ENCODE measurements around the gene C11orf42. TPM values are rescaled to one million over a fixed set of nuclear protein-coding genes. Genes with fewer than 3 reads are reported as not detected.

C11orf42 gene
- total RNA-seq, 4 donors from 2014 or later, result not detected

GRCh38 chr11:6229911-6230310 is 24.6 kb downstream of the C11orf42 start:
- ATAC-seq, result no peak
- Histone ChIP-seq H3K27me3 (no peaks in the 10 kb centered on the region), H3K27ac (no peak overlapping the region), H3K4me1 (peaks cover 18 to 25% of the 10 kb centered on the region in 2 donors), H3K9me3 (no peaks in the 10 kb centered on the region), H3K4me3 (no peak overlapping the region), H3K36me3 (no peaks in the 10 kb centered on the region)
- no peak for DNase-seq
- TF ChIP-seq POLR2A (IDR thresholded peaks at IDR 0.05), result no peak
- TF ChIP-seq, protein P1, sequence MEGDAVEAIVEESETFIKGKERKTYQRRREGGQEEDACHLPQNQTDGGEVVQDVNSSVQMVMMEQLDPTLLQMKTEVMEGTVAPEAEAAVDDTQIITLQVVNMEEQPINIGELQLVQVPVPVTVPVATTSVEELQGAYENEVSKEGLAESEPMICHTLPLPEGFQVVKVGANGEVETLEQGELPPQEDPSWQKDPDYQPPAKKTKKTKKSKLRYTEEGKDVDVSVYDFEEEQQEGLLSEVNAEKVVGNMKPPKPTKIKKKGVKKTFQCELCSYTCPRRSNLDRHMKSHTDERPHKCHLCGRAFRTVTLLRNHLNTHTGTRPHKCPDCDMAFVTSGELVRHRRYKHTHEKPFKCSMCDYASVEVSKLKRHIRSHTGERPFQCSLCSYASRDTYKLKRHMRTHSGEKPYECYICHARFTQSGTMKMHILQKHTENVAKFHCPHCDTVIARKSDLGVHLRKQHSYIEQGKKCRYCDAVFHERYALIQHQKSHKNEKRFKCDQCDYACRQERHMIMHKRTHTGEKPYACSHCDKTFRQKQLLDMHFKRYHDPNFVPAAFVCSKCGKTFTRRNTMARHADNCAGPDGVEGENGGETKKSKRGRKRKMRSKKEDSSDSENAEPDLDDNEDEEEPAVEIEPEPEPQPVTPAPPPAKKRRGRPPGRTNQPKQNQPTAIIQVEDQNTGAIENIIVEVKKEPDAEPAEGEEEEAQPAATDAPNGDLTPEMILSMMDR (IDR thresholded peaks at IDR 0.05 in 4 of 5, conservative IDR thresholded peaks at IDR 0.05 in 1 of 5), result no peak
- in situ Hi-C loops (cut with MboI; ENCODE audit: low sequenced_read_pairs in 4 of 4), result loop anchor here (10.0 to 25.0 kb wide), 3 partner anchors 132 to 385 kb away; partner anchors contain the start of genes ARFIP2 (in 3 of the 4), DNHD1 (in 3 of the 4), TIMM10B (in 3 of the 4) and TAF10 (in 1 of the 4)
- intact Hi-C loops (cut with DNase I; ENCODE audit: low total_unique reads), result loop anchor here (10.0 kb wide), 1 partner anchor 375 kb away; the partner anchor contains the start of genes ILK and RRP8

GRCh38 chr11:6232899-6233298 is 27.5 kb downstream of the C11orf42 start:
- no peak overlapping the region for H3K4me3 ChIP-seq
- in situ Hi-C loops (cut with MboI; ENCODE audit: low sequenced_read_pairs in 4 of 4), result loop anchor here (10.0 to 25.0 kb wide), 3 partner anchors 129 to 382 kb away; partner anchors contain the start of genes ARFIP2 (in 3 of the 4), DNHD1 (in 3 of the 4), TIMM10B (in 3 of the 4) and TAF10 (in 1 of the 4)
- no peaks in the 10 kb centered on the region for H3K27me3 ChIP-seq
- ATAC-seq (no peak), DNase-seq (no peak)
- peaks cover 14 to 24% of the 10 kb centered on the region in 2 donors for H3K4me1 ChIP-seq
- no peak overlapping the region for H3K27ac ChIP-seq
- intact Hi-C loops (cut with DNase I; ENCODE audit: low total_unique reads), result loop anchor here (10.0 kb wide), 1 partner anchor 372 kb away; the partner anchor contains the start of genes ILK and RRP8
- H3K9me3 ChIP-seq, result no peaks in the 10 kb centered on the region
- H3K36me3 ChIP-seq, result no peaks in the 10 kb centered on the region
- TF ChIP-seq, protein P1 (IDR thresholded peaks at IDR 0.05 in 4 of 5, conservative IDR thresholded peaks at IDR 0.05 in 1 of 5), result no peak
- no peak for TF ChIP-seq POLR2A (IDR thresholded peaks at IDR 0.05)

DNA sequence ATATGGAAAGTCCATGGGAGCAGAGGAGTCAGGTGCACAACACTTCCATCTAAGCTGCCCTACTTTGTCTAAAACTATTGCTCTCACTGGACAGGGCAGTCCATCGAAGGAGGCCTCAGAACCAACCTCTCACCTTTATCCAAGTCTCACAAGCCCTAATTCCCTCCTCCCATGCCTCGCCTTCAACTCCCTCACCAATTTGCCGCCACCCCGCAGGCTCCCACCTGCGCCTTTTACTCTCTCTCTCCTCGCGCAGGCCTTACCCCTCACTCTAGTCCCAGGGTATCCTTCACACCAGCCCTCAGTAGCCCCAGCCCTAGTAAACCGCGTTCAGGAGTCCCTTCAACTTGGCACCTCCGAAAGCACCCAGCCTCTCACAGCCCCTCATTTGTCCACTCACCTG is 28.6 kb downstream of the C11orf42 start:
- in situ Hi-C loops (cut with MboI; ENCODE audit: low sequenced_read_pairs in 4 of 4), result loop anchor here (10.0 to 25.0 kb wide), 3 partner anchors 128 to 381 kb away; partner anchors contain the start of genes ARFIP2 (in 3 of the 4), DNHD1 (in 3 of the 4), TIMM10B (in 3 of the 4) and TAF10 (in 1 of the 4)
- peak overlapping the region; percentile 81 to 88 (median 86) for H3K27ac ChIP-seq
- TF ChIP-seq POLR2A (IDR thresholded peaks at IDR 0.05), result no peak
- TF ChIP-seq, protein P1 (IDR thresholded peaks at IDR 0.05 in 4 of 5, conservative IDR thresholded peaks at IDR 0.05 in 1 of 5), result no peak
- no peaks in the 10 kb centered on the region for H3K9me3 ChIP-seq
- intact Hi-C loops (cut with DNase I; ENCODE audit: low total_unique reads), result loop anchor here (1.0 to 10.0 kb wide), 3 partner anchors 85 to 371 kb away; partner anchors contain the start of genes ILK and RRP8
- H3K27me3 ChIP-seq, result no peaks in the 10 kb centered on the region
- ATAC-seq (peak in 1 of 2 donors; percentile 13), DNase-seq (no peak)
- H3K4me3 ChIP-seq, result peak overlapping the region; percentile 73 to 79 (median 76)
- peaks cover 14 to 24% of the 10 kb centered on the region in 2 donors for H3K4me1 ChIP-seq
- no peaks in the 10 kb centered on the region for H3K36me3 ChIP-seq

- peak; percentile 100 for DNase-seq
Measured at GRCh38 chr11:6234387-6235107, 29.2 kb downstream of the C11orf42 start, which contains the start of gene FHIP1B. Gene FHIP1B, minus strand, starts transcription at chr11:6234636. Its CDS starts 10,120 bp downstream, at chr11:6224516.

More at GRCh38 chr11:6234387-6235107, 29.2 kb downstream of the C11orf42 start, which contains the start of gene FHIP1B:
- in situ Hi-C loops (cut with MboI; ENCODE audit: low sequenced_read_pairs in 4 of 4), result loop anchor here (10.0 to 25.0 kb wide), 3 partner anchors 128 to 380 kb away; partner anchors contain the start of genes ARFIP2 (in 3 of the 4), DNHD1 (in 3 of the 4), TIMM10B (in 3 of the 4) and TAF10 (in 1 of the 4)
- Histone ChIP-seq H3K36me3 (no peaks in the 10 kb centered on the region), H3K4me3 (peak within 1 kb of the TSS; percentile 73 to 79 (median 76)), H3K27ac (peak within 1 kb of the TSS; percentile 81 to 88 (median 86)), H3K27me3 (no peaks in the 10 kb centered on the region), H3K9me3 (no peaks in the 10 kb centered on the region), H3K4me1 (peaks cover 14 to 24% of the 10 kb centered on the region in 2 donors)
- peak; percentile 96 to 98 for ATAC-seq
- intact Hi-C loops (cut with DNase I; ENCODE audit: low total_unique reads), result loop anchor here (1.0 to 10.0 kb wide), 4 partner anchors 85 to 370 kb away; partner anchors contain the start of genes ARFIP2, ILK, RRP8 and TIMM10B
- TF ChIP-seq POLR2A (IDR thresholded peaks at IDR 0.05), result peak; percentile 47 to 60
- TF ChIP-seq, protein P1 (IDR thresholded peaks at IDR 0.05 in 4 of 5, conservative IDR thresholded peaks at IDR 0.05 in 1 of 5), result no peak
